Stimulated activated CD4-positive, alpha-beta T cell treated with anti-CD3 and anti-CD28 coated beads, Interleukin-12 subunit alpha, Interleukin-12 subunit beta, amount 100 ng/mL, for 4 hours (primary cell): ENCODE results near the gene SPTBN1.
"Not testable (repeated sequence)": the region's sequence is repeated elsewhere in the genome, so short reads cannot be mapped to it uniquely, and the experiment has no call there.

Experiments
- DNase-seq: peaks from one replicate; pipeline ENCODE4 v3.0.0-alpha.2; 2020

SPTBN1 gene

GRCh38 chr2:54471221-54471711 is 15.1 kb downstream of the SPTBN1 start:
- no peak for DNase-seq

GRCh38 chr2:54473851-54474250 is 17.7 kb downstream of the SPTBN1 start:
- no peak for DNase-seq

DNA sequence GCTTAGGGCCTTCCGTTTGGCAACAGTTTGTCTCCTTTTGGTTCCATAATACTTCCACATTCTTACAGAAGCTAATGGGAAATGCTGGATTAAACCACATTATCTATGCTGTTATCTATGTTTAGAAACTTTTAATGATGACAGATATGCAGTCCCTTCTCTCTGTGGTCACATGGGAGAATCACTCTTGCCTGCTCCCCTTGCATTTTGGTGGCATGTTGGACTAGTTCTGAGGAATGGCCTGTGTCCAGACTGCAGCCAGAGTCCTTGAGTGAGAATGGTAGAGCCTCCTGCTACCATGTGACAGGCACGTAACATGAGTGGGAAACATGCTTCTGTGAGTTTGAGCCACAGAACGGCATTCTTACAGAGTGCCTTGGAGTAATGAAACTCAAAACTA is 19.2 kb downstream of the SPTBN1 start:
- DNase-seq, result no peak

- no peak for DNase-seq
Observed at GRCh38 chr2:54475919-54476318, 19.8 kb downstream of the SPTBN1 start.

DNA sequence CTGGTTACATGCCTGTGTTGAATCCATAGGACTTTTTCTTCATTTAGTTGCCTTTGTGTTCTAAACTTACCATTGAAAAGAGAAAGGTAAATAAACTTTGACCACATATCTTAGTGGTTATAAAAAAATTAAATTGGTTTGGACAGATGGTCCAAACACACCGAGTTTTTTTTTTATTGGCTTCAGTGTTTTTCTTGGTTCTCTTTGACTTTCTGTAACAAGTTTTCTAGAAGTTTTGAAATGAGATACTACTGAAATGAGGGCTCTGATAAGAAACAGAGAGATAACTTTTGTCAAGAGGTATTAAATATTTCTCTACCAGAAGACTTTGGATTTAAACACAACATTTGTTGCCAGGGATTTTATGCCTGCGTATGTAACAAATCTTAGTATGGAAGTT is 20.7 kb downstream of the SPTBN1 start:
- no peak for DNase-seq

DNA sequence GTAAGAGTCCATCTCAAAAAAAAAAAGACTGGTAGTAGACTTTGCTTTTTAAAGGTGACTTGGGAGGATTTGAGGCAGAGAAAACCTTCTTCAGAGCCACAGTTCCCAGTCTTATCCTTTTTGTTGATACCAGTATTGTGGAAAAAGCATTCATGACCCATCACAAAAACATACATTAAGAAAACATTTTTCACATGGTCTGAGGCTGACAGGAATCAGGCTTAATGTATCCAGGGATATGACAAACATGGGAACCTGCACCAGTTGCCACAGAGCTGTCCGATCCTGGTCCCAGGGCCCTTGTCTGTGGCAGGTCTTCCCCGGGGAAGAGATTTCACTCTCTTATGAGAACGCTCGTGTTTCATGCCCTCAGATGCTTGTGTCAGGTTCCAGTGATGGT is 21.8 kb downstream of the SPTBN1 start:
- no peak for DNase-seq

GRCh38 chr2:54478899-54479298 is 22.8 kb downstream of the SPTBN1 start:
- no peak for DNase-seq

GRCh38 chr2:54479424-54479823 is 23.3 kb downstream of the SPTBN1 start:
- no peak for DNase-seq

DNA sequence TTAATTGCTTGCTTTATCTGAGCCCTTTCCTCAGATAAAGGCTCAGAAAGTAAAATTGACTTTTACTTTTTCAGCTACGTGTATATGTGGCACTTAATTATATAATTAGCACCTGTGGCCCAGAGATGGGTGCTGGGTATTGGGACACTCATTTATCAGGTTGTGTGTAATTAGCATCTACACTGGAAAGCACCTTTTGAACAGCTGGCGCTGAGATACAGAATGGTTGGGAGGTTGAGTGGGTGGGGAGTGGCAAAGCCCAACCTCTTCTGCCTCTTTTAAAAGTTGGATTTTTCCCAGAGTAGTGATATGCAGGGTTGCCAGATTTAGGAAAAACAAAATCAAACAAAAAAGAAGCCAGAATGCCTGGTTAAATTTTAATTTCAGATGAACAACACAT is 23.9 kb downstream of the SPTBN1 start:
- DNase-seq, result no peak

GRCh38 chr2:54481686-54482085 is 25.6 kb downstream of the SPTBN1 start:
- DNase-seq, result no peak

DNA sequence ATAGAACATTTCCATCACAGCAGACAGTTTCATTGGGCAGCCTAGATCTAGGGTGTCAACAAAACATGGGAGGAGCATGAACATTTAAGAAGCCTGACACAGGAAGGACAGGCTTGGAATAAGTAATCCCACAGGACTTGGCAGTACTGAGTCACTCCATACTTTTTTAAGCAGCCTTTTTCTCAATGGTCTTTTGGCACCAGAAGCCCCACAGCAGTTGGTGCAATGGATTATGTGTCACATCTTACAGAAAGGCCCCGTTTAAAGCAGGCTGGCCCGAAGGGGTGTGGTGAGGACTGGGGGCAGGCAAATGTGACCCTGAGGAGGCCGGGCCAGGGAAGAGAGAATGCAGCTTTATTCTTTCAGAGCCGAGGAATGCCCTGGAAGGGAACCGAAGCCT is 26.6 kb downstream of the SPTBN1 start:
- DNase-seq, result no peak

DNA sequence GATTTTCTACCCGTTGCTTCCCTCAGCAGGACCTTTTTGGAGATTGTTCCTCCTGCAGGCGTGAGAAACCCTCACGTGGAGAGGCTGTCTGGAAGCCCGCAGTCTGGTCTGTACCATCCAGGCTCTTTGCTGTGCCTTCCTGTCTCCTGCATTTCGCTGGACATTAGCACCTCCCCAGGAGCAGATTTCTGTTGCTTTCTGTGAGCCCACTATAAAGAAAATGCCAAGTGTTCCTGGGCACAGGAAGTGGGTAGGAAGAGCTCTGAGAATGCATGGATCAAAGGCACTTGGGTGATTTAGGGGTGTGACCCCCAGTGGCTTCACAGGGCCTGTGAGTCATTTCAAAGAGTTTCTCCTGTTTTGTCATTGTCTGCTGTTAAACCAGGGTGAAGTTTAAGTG is 27.3 kb downstream of the SPTBN1 start:
- no peak for DNase-seq

GRCh38 chr2:54485756-54486155 is 29.6 kb downstream of the SPTBN1 start:
- DNase-seq, result not testable (repeated sequence)

DNA sequence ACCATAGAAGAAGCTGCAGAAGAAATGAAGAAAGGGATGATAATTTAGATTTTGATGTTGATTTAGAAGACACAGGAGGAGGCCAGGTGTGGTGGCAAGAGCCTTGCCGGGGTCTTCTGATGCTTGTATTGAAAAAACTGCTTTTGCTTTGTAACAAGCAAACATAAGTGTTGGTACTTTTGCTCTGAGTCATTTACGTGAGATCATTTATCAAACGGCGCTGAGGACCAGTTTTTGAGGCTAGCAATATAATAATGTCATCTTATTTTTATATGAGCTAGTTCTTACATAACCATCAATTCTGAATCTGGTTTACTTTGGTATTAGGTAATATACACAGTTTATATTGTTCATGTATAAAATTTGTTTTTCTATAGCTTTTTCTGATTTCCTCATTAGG is 30.6 kb downstream of the SPTBN1 start:
- no peak for DNase-seq

DNA sequence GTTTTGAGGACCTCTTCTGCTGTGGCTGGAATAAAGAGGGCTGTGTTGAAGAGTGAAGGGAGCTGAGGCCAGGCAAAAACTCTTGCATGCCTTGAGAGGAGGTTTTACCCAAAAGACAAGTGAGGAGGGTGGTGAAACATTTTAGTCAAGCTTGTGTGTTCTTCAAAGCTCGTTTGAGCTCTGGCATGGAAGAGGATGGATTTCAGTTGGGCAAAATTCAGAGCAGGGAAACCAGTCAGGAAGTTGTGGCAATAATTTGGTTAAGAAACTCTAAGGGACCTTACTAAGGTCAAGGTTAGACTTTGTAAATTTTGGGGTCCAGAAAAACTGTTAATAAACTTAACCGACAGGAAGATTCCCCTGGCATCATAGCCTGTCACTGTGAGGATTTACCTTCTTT is 34.7 kb downstream of the SPTBN1 start:
- DNase-seq, result no peak

DNA sequence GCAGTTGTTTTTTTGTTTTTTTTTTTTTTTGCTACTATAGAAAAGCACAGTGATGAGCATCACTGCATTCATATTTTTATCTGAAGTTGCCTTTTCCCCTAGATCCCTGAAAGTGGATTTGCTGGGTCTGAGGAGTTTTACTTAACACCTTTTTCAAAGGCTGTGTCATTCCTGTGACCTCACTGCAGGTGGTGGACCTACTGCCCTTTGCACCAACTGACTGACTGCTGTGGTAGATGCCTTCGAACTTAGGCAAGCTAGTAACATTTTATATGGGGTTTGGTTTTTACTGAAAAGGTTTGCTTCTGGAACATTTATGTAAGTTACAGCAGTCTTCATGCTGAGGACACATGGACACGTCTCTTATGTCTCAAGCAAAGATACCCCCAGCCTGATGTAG is 36.2 kb downstream of the SPTBN1 start:
- no peak for DNase-seq

- DNase-seq, result no peak
Observed at GRCh38 chr2:54494087-54494486, 38.0 kb downstream of the SPTBN1 start.

DNA sequence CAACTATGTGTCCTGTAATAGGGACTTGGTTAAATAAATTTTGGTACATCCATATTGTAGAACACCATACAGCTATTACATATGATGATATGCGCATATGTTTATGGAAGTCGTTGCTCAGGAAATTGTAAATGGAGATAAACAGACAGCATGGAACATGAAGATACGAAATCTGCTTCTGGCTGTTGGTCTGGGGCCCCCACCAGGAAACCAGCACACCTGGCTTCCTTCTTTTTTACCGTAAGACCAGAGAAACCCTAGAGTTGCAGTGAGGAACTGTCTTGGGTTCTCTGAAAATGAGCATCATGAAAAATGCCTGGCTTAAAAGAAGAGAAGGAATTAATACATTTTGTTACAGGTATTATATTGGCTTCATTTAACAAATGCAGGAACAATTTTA is 40.8 kb downstream of the SPTBN1 start:
- no peak for DNase-seq

GRCh38 chr2:54497763-54498680 is 41.9 kb downstream of the SPTBN1 start:
- DNase-seq, result no peak

GRCh38 chr2:54499661-54500060 is 43.5 kb downstream of the SPTBN1 start:
- no peak for DNase-seq

- DNase-seq, result no peak
Observed at GRCh38 chr2:54500404-54501205, 44.5 kb downstream of the SPTBN1 start.

DNA sequence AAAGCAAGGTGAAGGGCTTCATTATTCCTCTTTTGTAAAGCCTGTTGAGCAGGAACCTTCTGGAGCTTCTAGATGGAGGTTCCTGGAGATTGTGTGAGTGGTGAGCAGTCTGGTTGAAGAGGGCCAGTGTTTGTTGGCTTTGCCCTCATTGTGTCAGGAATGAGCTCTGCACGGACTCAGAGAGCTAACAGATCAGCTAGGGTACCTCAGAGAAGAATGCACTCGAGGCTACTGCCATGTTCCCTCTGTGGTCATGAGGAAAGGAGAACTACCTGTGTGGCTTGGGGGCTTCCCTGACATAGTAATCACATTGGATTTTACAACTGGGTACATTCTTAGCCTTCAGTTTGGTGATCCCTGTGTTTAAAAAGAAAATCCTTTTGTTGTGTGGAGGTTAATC is 46.6 kb downstream of the SPTBN1 start:
- DNase-seq, result no peak

GRCh38 chr2:54503192-54503591 is 47.1 kb downstream of the SPTBN1 start:
- peak; percentile 11 for DNase-seq

DNA sequence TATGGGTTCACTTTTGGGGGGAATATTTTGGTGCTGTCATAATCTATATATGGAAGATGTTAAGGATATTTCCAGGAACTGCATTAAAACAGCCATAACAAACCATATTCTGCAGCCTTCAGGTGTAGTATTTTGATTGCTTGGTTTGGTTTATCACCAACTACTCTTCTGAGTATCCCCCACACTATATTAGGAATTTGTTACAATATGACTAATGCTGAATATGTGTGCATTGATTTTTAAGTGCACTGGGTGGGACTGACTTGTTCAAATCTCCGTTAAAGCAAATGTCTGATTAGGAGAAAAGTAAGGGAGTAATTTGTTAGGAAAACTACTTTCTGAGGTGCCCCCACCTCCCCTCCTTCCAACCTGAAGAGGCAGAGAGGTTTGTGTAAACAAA is 47.7 kb downstream of the SPTBN1 start:
- DNase-seq, result no peak
